ENCODE results near the gene WDR45B. TPM values are rescaled to one million over a fixed set of nuclear protein-coding genes. Genes with fewer than 3 reads are reported as not detected.
"Not testable (repeated sequence)": the region's sequence is repeated elsewhere in the genome, so short reads cannot be mapped to it uniquely, and the experiment has no call there.

The WDR45B gene
- polyA plus RNA-seq, 1 donor from 2014 or later = 131 TPM

DNA sequence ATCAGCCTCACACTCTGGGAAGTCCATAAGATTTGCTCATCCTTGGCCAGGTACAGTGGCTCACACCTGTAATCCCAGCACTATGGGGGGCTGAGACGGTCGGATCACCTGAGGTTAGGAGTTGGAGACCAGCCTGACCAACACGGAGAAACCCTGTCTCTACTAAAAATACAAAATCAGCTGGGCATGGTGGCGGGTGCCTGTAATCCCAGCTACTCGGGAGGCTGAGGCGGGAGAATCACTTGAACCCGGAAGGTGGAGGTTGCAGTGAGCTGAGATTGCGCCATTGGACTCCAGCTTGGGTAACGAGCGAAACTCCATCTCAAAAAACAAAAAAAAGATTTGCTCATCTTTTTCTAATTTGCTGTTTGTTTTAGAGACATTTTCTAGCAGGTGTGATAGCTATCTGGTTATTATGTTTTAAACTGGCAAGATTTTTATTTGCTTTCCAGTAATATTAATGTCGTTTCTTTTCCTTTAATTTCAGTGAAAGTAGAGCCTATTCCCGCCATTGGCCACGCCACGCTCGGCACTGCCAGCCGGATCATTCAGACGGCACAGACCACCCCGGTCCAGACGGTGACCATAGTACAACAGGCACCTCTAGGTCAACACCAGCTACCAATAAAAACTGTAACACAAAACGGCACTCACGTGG, 61.5 kb downstream of the WDR45B start:
- Histone ChIP-seq H3K9me2 (ENCODE audit: insufficient read depth, low read length) (no peaks in the 10 kb centered on the region), H3K9ac (ENCODE audit: low read length) (no peak overlapping the region)
- TF ChIP-seq TAF1 (IDR thresholded peaks at IDR 0.05; ENCODE audit: low read depth) (no peak), POLR2AphosphoS5 (IDR thresholded peaks at IDR 0.05) (no peak), SMC3 (conservative IDR thresholded peaks at IDR 0.05; ENCODE audit: poor library complexity) (no peak), MXI1 (conservative IDR thresholded peaks at IDR 0.05; ENCODE audit: poor library complexity, severe bottlenecking) (no peak), EP300 (conservative IDR thresholded peaks at IDR 0.05; ENCODE audit: poor library complexity, severe bottlenecking) (no peak), EZH2 (IDR thresholded peaks at IDR 0.05; ENCODE audit: borderline replicate concordance, insufficient read depth, low read length, poor library complexity, severe bottlenecking) (no peak), RAD21 (conservative IDR thresholded peaks at IDR 0.05) (no peak)
- TF ChIP-seq, protein P1, sequence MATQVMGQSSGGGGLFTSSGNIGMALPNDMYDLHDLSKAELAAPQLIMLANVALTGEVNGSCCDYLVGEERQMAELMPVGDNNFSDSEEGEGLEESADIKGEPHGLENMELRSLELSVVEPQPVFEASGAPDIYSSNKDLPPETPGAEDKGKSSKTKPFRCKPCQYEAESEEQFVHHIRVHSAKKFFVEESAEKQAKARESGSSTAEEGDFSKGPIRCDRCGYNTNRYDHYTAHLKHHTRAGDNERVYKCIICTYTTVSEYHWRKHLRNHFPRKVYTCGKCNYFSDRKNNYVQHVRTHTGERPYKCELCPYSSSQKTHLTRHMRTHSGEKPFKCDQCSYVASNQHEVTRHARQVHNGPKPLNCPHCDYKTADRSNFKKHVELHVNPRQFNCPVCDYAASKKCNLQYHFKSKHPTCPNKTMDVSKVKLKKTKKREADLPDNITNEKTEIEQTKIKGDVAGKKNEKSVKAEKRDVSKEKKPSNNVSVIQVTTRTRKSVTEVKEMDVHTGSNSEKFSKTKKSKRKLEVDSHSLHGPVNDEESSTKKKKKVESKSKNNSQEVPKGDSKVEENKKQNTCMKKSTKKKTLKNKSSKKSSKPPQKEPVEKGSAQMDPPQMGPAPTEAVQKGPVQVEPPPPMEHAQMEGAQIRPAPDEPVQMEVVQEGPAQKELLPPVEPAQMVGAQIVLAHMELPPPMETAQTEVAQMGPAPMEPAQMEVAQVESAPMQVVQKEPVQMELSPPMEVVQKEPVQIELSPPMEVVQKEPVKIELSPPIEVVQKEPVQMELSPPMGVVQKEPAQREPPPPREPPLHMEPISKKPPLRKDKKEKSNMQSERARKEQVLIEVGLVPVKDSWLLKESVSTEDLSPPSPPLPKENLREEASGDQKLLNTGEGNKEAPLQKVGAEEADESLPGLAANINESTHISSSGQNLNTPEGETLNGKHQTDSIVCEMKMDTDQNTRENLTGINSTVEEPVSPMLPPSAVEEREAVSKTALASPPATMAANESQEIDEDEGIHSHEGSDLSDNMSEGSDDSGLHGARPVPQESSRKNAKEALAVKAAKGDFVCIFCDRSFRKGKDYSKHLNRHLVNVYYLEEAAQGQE (IDR thresholded peaks at IDR 0.05; ENCODE audit: borderline replicate concordance) = no peak
- TF ChIP-seq, protein P2, sequence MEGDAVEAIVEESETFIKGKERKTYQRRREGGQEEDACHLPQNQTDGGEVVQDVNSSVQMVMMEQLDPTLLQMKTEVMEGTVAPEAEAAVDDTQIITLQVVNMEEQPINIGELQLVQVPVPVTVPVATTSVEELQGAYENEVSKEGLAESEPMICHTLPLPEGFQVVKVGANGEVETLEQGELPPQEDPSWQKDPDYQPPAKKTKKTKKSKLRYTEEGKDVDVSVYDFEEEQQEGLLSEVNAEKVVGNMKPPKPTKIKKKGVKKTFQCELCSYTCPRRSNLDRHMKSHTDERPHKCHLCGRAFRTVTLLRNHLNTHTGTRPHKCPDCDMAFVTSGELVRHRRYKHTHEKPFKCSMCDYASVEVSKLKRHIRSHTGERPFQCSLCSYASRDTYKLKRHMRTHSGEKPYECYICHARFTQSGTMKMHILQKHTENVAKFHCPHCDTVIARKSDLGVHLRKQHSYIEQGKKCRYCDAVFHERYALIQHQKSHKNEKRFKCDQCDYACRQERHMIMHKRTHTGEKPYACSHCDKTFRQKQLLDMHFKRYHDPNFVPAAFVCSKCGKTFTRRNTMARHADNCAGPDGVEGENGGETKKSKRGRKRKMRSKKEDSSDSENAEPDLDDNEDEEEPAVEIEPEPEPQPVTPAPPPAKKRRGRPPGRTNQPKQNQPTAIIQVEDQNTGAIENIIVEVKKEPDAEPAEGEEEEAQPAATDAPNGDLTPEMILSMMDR (IDR thresholded peaks at IDR 0.05; ENCODE audit: poor library complexity, severe bottlenecking) = no peak

DNA sequence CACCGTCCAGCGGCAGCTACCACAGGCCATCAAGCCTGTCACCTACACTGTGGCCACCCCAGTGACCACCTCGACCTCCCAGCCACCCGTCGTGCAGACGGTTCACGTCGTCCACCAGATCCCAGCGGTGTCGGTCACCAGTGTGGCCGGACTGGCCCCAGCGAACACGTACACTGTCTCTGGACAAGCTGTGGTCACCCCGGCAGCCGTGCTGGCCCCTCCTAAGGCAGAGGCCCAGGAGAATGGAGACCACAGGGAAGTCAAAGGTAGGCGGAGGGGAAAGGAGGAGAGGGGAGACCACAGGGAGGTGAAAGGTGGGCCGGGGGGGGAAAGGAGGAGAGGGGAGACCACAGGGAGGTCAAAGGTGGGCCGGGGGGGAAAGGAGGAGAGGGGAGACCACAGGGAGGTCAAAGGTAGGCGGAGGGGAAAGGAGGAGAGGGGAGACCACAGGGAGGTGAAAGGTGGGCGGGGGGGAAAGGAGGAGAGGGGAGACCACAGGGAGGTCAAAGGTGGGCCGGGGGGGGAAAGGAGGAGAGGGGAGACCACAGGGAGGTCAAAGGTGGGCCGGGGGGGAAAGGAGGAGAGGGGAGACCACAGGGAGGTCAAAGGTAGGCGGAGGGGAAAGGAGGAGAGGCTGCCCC, 62.2 kb downstream of the WDR45B start:
- H2AFZ ChIP-seq (ENCODE audit: low read depth, low read length) = not testable (repeated sequence)

More for the DNA sequence above, 61.5 kb downstream of the WDR45B start:
- Histone ChIP-seq H3K4me2 (ENCODE audit: low read length) (no peak overlapping the region), H3K27me3 (ENCODE audit: insufficient read depth, low read depth, low read length) (no peaks in the 10 kb centered on the region), H3K27ac (ENCODE audit: low read length) (no peak overlapping the region), H4K20me1 (ENCODE audit: insufficient read depth) (no peaks in the 10 kb centered on the region), H3K79me2 (replicated peaks; ENCODE audit: insufficient read depth, low read length) (no peaks in the 10 kb centered on the region), H2AFZ (ENCODE audit: low read depth, low read length) (no peak overlapping the region), H3K36me3 (ENCODE audit: insufficient read depth, low read length) (peaks cover 5% of the 10 kb centered on the region), H3K9me3 (ENCODE audit: low read length) (no peaks in the 10 kb centered on the region), H3K4me3 (ENCODE audit: low read length) (no peak overlapping the region), H3F3A (ENCODE audit: insufficient read depth, low read length, poor library complexity, severe bottlenecking) (peaks cover 2% of the 10 kb centered on the region)

More for the DNA sequence above, 62.2 kb downstream of the WDR45B start:
- not testable (repeated sequence) for H3K36me3 ChIP-seq (ENCODE audit: insufficient read depth, low read length); H3K4me2 ChIP-seq (ENCODE audit: low read length); H3K9me2 ChIP-seq (ENCODE audit: insufficient read depth, low read length); H3K79me2 ChIP-seq (replicated peaks; ENCODE audit: insufficient read depth, low read length); H3K27me3 ChIP-seq (ENCODE audit: insufficient read depth, low read depth, low read length); H3F3A ChIP-seq (ENCODE audit: insufficient read depth, low read length, poor library complexity, severe bottlenecking); H3K4me3 ChIP-seq (ENCODE audit: low read length); H3K9me3 ChIP-seq (ENCODE audit: low read length); H3K9ac ChIP-seq (ENCODE audit: low read length); H3K27ac ChIP-seq (ENCODE audit: low read length); H4K20me1 ChIP-seq (ENCODE audit: insufficient read depth)
